Activated CD4-positive, alpha-beta T cell treated with anti-CD3 and anti-CD28 coated beads for 36 hours (primary cell): ENCODE results near the gene BPHL. TPM values are rescaled to one million over a fixed set of nuclear protein-coding genes. Genes with fewer than 3 reads are reported as not detected.
"Not testable (repeated sequence)": the region's sequence is repeated elsewhere in the genome, so short reads cannot be mapped to it uniquely, and the experiment has no call there.

ENCODE experiments used
- ATAC-seq: fragments of 200-7000 bp; cut with Tn5 transposase; one replicate; pipeline ENCODE4 v1.10.0; 2021; ENCODE audit warnings: mild to moderate bottlenecking, moderate library complexity
- CTCF ChIA-PET: fragments of 350-600 bp; sonication (Branson Sonifier 250); formaldehyde crosslinking; loops from one replicate; lab custom pipeline; 2021; ENCODE audit warnings: antibody characterized with exemption; lab: Charles Lee
- POLR2A ChIA-PET: fragments of 350-600 bp; sonication (Branson Sonifier 250); formaldehyde crosslinking; loops from one replicate; lab custom pipeline; 2021; ENCODE audit warnings: antibody characterized with exemption, inconsistent platforms; lab: Charles Lee
- DNase-seq: peaks from one replicate; pipeline ENCODE4 v3.0.0-alpha.2; 2020
- H3K27ac Mint-ChIP-seq: one replicate; pipeline ENCODE4 v1.8.0; 2021; ENCODE audit warnings: mixed read lengths
- H3K27me3 Mint-ChIP-seq: one replicate; pipeline ENCODE4 v1.8.0; 2021; ENCODE audit warnings: mixed read lengths
- H3K36me3 Mint-ChIP-seq: one replicate; pipeline ENCODE4 v1.8.0; 2021; ENCODE audit warnings: low read depth, mixed read lengths
- H3K4me1 Mint-ChIP-seq: one replicate; pipeline ENCODE4 v1.8.0; 2021; ENCODE audit warnings: mixed read lengths
- H3K4me3 Mint-ChIP-seq: one replicate; pipeline ENCODE4 v1.8.0; 2021; ENCODE audit warnings: mild to moderate bottlenecking, moderate library complexity, mixed read lengths
- H3K9me3 Mint-ChIP-seq: one replicate; pipeline ENCODE4 v1.8.0; 2021; ENCODE audit warnings: low read depth, mixed read lengths
- intact Hi-C, 2 experiments: fragments of 100-400 bp; cut with DNase I in 1 of 2; cut with micrococcal nuclease in 1 of 2; formaldehyde crosslinking; loops; one replicate each; pipeline versions ENCODE4 v1.14.2 to v1.15.1; 2022 to 2024; cut with DNase I, micrococcal nuclease
- total RNA-seq, 2 experiments: library from RNA; stranded (reverse); gene quantifications; one replicate each; pipeline ENCODE4 v1.2.3, GENCODE V29; 2021

BPHL gene
- total RNA-seq, 2 experiments from 2014 or later: 15.8 to 16.7 TPM

GRCh38 chr6:3156184-3157130 is 37.9 kb downstream of the BPHL start:
- peak overlapping the region; percentile 74 for H3K4me3 Mint-ChIP-seq
- peaks cover 16% of the 10 kb centered on the region for H3K27me3 Mint-ChIP-seq
- CTCF ChIA-PET: interaction anchor here (0.6 kb wide), 1 partner anchor 87 kb away, joined by 4 read pairs; no protein-coding TSS in a partner anchor
- intact Hi-C loops: loop anchor here (1.0 to 5.0 kb wide), 8 partner anchors 24 to 157 kb away; partner anchors contain the start of genes PSMG4 (in 2 of the 2), BPHL (in 1 of the 2), NQO2 (in 1 of the 2) and RIPK1 (in 1 of the 2)
- POLR2A ChIA-PET: interaction anchor here (0.7 kb wide), 1 partner anchor 54 kb away, joined by 3 read pairs; no protein-coding TSS in a partner anchor
- ATAC-seq: peak; percentile 19
- H3K9me3 Mint-ChIP-seq, H3K36me3 Mint-ChIP-seq: not testable (repeated sequence)
- peak; percentile 25 for DNase-seq
- peaks cover 20% of the 10 kb centered on the region for H3K4me1 Mint-ChIP-seq
- peak overlapping the region; percentile 55 for H3K27ac Mint-ChIP-seq

GRCh38 chr6:3157131-3157933 is 38.8 kb downstream of the BPHL start, which contains the start of gene TUBB2A:
TUBB2A (minus strand) TSS chr6:3157544; CDS start chr6:3157463, 81 bp downstream.
- H3K27me3 Mint-ChIP-seq: peaks cover 20% of the 10 kb centered on the region
- CTCF ChIA-PET: interaction anchor here (0.6 kb wide), 1 partner anchor 86 kb away, joined by 4 read pairs; no protein-coding TSS in a partner anchor
- POLR2A ChIA-PET: interaction anchor here (0.7 kb wide), 1 partner anchor 53 kb away, joined by 3 read pairs; no protein-coding TSS in a partner anchor
- peaks cover 25% of the 10 kb centered on the region for H3K4me1 Mint-ChIP-seq
- peak within 1 kb of the TSS; percentile 55 for H3K27ac Mint-ChIP-seq
- peak within 1 kb of the TSS; percentile 74 for H3K4me3 Mint-ChIP-seq
- H3K9me3 Mint-ChIP-seq: no peaks in the 10 kb centered on the region
- peak; percentile 87 for DNase-seq
- no peaks in the 10 kb centered on the region for H3K36me3 Mint-ChIP-seq
- intact Hi-C loops: loop anchor here (1.0 to 5.0 kb wide), 7 partner anchors 31 to 158 kb away; partner anchors contain the start of genes PSMG4 (in 2 of the 2), BPHL (in 1 of the 2), NQO2 (in 1 of the 2) and RIPK1 (in 1 of the 2)
- ATAC-seq: peak; percentile 68

DNA sequence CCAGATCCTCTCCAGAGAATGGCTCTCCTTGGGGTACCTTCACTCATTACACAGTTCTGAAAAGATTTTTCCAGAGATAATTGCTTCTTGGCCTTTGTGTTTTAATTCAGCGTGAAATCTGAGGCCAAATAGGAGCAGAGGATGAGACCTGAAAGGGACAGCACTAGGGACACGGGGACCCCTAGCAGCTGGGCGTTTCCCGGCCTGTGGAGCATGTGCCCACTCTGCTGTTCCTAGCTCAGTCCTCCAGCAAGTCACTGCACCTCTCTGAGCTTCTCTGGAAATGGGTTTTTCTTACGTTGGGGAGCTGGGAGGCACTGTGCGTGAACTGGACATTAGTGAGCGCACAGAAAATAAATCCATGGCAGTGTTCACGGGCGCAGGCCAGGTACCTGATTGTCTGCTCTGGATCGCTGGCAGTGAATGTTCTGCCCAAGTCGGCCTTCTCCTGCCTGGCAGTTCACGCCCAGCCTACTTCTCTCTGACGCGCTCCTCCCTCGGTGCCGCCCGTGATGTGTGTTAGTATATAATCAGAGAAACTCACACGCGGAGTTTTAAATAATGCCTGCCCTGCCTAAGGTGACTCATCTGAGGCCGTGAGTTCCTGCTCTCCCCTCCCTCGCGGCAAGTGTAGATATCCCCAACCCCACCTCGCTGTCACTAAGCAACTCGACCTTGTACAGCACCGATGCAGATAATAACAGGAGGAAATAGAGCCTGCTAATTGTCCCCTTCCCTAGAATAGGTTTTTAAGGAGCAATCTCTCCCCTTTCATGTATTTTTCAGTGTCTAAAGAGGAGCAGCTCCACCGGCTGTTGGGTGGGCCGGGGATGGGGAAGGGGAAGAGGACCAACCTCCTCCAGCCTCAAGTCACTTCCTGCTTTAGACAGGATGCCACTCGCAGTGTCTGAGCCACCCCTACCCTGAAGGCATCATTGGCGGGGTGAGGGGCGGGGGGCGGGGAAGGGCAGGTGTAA is 41.6 kb downstream of the BPHL start:
- intact Hi-C loops: loop anchor here in 1 of 2 experiments (5.0 kb wide), 1 partner anchor 97 kb away; the partner anchor contains the start of gene PSMG4
- ATAC-seq (peak; percentile 40), DNase-seq (peak; percentile 63)
- Mint-ChIP-seq H3K4me1 (peaks cover 35% of the 10 kb centered on the region), H3K36me3 (no peaks in the 10 kb centered on the region), H3K27me3 (peaks cover 27% of the 10 kb centered on the region), H3K9me3 (no peaks in the 10 kb centered on the region), H3K4me3 (peak overlapping the region; percentile 6), H3K27ac (no peak overlapping the region)
- POLR2A ChIA-PET: no interaction called here
- CTCF ChIA-PET: interaction anchor here (1.0 kb wide), 1 partner anchor 91 kb away, joined by 3 read pairs; no protein-coding TSS in a partner anchor

GRCh38 chr6:3162067-3162497 is 43.6 kb downstream of the BPHL start:
- CTCF ChIA-PET: interaction anchor here (0.6 to 1.3 kb wide), 4 partner anchors 43 to 246 kb away, joined by 3 read pairs; no protein-coding TSS in a partner anchor
- intact Hi-C loops: loop anchor here (1.0 to 2.0 kb wide), 3 partner anchors 43 to 65 kb away; partner anchors contain the start of genes BPHL (in 1 of the 2) and TUBB2B (in 1 of the 2)
- peaks cover 30% of the 10 kb centered on the region for H3K4me1 Mint-ChIP-seq
- no peak overlapping the region for H3K4me3 Mint-ChIP-seq
- H3K9me3 Mint-ChIP-seq: no peaks in the 10 kb centered on the region
- no peaks in the 10 kb centered on the region for H3K36me3 Mint-ChIP-seq
- peaks cover 25% of the 10 kb centered on the region for H3K27me3 Mint-ChIP-seq
- H3K27ac Mint-ChIP-seq: no peak overlapping the region
- POLR2A ChIA-PET: no interaction called here
- DNase-seq (no peak), ATAC-seq (peak; percentile 23)

DNA sequence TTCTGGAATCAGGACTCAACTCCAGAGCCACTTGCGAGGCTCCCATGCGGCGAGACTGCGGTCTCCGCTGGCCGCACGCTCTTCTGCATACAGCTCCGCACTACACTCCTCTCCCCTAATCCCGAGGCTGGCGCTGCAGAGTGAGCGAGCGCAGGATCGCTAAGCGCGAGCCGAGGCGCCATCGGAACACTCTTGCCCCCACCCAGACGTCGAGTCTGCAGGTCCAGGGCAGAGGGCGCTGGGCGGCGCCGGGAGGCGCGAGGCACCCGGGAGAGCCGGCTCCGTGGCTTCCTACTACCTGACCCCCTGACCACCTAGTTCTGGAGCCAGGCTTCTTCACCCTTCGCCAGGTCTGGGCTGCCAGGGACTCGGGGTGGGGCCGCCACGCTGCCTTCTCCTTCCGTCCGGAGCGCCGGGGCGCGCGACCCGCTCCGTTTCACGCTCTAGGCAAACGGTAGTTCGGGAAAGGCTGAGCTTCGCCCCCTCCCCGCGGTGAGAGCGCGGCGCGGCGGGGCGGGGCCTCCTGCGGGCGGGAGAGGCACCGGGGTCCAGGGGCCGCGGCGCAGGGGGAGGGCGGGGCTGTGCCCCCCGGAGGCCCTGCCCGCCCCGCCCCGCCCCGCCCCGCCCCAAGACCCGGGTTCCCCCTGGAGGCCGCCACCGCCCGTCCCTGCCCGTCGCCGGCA is 44.2 kb downstream of the BPHL start:
- peak overlapping the region; percentile 47 for H3K27ac Mint-ChIP-seq
- ChIA-PET POLR2A (interaction anchor here (0.6 kb wide), 1 partner anchor 915 kb away, joined by 3 read pairs; no protein-coding TSS in a partner anchor), CTCF (interaction anchor here (0.6 to 1.3 kb wide), 5 partner anchors 11 to 247 kb away, joined by 3 read pairs; no protein-coding TSS in a partner anchor)
- H3K4me3 Mint-ChIP-seq: peak overlapping the region; percentile 66
- peak; percentile 84 for ATAC-seq
- intact Hi-C loops: loop anchor here (1.0 to 2.0 kb wide), 4 partner anchors 44 to 96 kb away; partner anchors contain the start of genes BPHL (in 1 of the 2), PSMG4 (in 1 of the 2) and TUBB2B (in 1 of the 2)
- H3K9me3 Mint-ChIP-seq: no peaks in the 10 kb centered on the region
- no peaks in the 10 kb centered on the region for H3K36me3 Mint-ChIP-seq
- H3K27me3 Mint-ChIP-seq: peaks cover 28% of the 10 kb centered on the region
- peak; percentile 74 for DNase-seq
- peaks cover 30% of the 10 kb centered on the region for H3K4me1 Mint-ChIP-seq

DNA sequence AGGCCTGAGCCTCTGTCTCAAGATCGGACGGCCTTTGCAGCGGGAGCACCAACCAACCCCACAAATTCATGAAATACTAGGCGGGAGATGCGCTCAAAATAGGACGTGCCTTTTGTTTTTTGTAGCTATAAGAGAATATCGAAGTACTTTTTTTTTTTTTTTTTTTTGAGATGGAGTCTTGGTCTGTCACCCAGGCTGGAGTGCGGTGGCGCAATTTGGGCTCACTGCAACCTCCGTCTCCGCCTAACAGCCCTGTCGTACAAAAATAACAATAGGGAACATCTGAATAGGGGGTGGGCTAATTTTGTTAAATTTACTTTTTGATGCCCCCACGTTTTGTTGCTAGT is 44.7 kb downstream of the BPHL start:
- H3K4me1 Mint-ChIP-seq: peaks cover 28% of the 10 kb centered on the region
- intact Hi-C loops: loop anchor here (1.0 to 2.0 kb wide), 3 partner anchors 44 to 95 kb away; partner anchors contain the start of genes BPHL (in 1 of the 2) and PSMG4 (in 1 of the 2)
- CTCF ChIA-PET: interaction anchor here (1.0 to 1.3 kb wide), 2 partner anchors 12 to 68 kb away, joined by 3 read pairs; no protein-coding TSS in a partner anchor
- peaks cover 27% of the 10 kb centered on the region for H3K27me3 Mint-ChIP-seq
- no peaks in the 10 kb centered on the region for H3K9me3 Mint-ChIP-seq
- no peaks in the 10 kb centered on the region for H3K36me3 Mint-ChIP-seq
- POLR2A ChIA-PET: no interaction called here
- H3K4me3 Mint-ChIP-seq: peak overlapping the region; percentile 66
- no peak for ATAC-seq
- no peak overlapping the region for H3K27ac Mint-ChIP-seq
- DNase-seq: no peak

- Mint-ChIP-seq H3K27ac (no peak overlapping the region), H3K9me3 (no peaks in the 10 kb centered on the region), H3K36me3 (no peaks in the 10 kb centered on the region), H3K27me3 (peaks cover 26% of the 10 kb centered on the region), H3K4me1 (peaks cover 27% of the 10 kb centered on the region), H3K4me3 (no peak overlapping the region)
- ChIA-PET CTCF (interaction anchor here (0.7 to 1.0 kb wide), 2 partner anchors 69 to 611 kb away, joined by 3 read pairs; no protein-coding TSS in a partner anchor), POLR2A (no interaction called here)
- intact Hi-C loops: no loop called here
- ATAC-seq (no peak), DNase-seq (no peak)
Measured at GRCh38 chr6:3164388-3164787, 45.9 kb downstream of the BPHL start.

- Mint-ChIP-seq H3K9me3 (no peaks in the 10 kb centered on the region), H3K36me3 (no peaks in the 10 kb centered on the region), H3K27me3 (peaks cover 21% of the 10 kb centered on the region), H3K27ac (no peak overlapping the region), H3K4me3 (no peak overlapping the region), H3K4me1 (peaks cover 17% of the 10 kb centered on the region)
- DNase-seq (no peak), ATAC-seq (no peak)
- intact Hi-C loops: no loop called here
- ChIA-PET POLR2A (interaction anchor here (0.6 kb wide), 1 partner anchor 27 kb away, joined by 3 read pairs; no protein-coding TSS in a partner anchor), CTCF (interaction anchor here (0.9 to 1.3 kb wide), 6 partner anchors 15 to 459 kb away, joined by 3 to 6 read pairs (median 4); no protein-coding TSS in a partner anchor)
Measured at GRCh38 chr6:3165631-3166534, 47.4 kb downstream of the BPHL start.
